Activated CD4-positive, alpha-beta T cell treated with anti-CD3 and anti-CD28 coated beads for 48 hours (primary cell): Measurements from ENCODE around the gene SERPINB7.
"Not testable (repeated sequence)": the region's sequence is repeated elsewhere in the genome, so short reads cannot be mapped to it uniquely, and the experiment has no call there.

Experiments used
- DNase-seq: peaks from one replicate; pipeline ENCODE4 v3.0.0-alpha.2; 2020

SERPINB7 gene

GRCh38 chr18:63775166-63775730 lies at the start of gene SERPINB7:
SERPINB7 (plus strand) TSS chr18:63775418; CDS start chr18:63782373, 6,955 bp downstream.
- no peak for DNase-seq

- DNase-seq: no peak
These were observed 49.3 kb upstream of the SERPINB7 start for GRCh38 chr18:63725682-63726480.

GRCh38 chr18:63730773-63731172 lies 44.4 kb upstream of the SERPINB7 start:
- DNase-seq: no peak

- no peak for DNase-seq
These were observed 44.0 kb upstream of the SERPINB7 start for GRCh38 chr18:63731215-63731614.

GRCh38 chr18:63736876-63737275 lies 38.3 kb upstream of the SERPINB7 start:
- DNase-seq: no peak

GRCh38 chr18:63741769-63742168 lies 33.4 kb upstream of the SERPINB7 start:
- DNase-seq: no peak

- no peak for DNase-seq
These were observed 28.2 kb upstream of the SERPINB7 start for GRCh38 chr18:63747006-63747405.

GRCh38 chr18:63749489-63749888 lies 25.7 kb upstream of the SERPINB7 start:
- DNase-seq: no peak

- DNase-seq: no peak
These were observed 22.6 kb upstream of the SERPINB7 start for GRCh38 chr18:63752636-63753035.

- no peak for DNase-seq
These were observed 21.5 kb upstream of the SERPINB7 start for GRCh38 chr18:63753676-63754075.

GRCh38 chr18:63757541-63757940 lies 17.7 kb upstream of the SERPINB7 start:
- DNase-seq: no peak

- no peak for DNase-seq
These were observed 16.5 kb upstream of the SERPINB7 start for GRCh38 chr18:63758615-63759240.

GRCh38 chr18:63759786-63760185 lies 15.4 kb upstream of the SERPINB7 start:
- not testable (repeated sequence) for DNase-seq

- DNase-seq: no peak
These were observed 12.7 kb upstream of the SERPINB7 start for GRCh38 chr18:63762518-63762917.

- DNase-seq: no peak
These were observed 11.2 kb upstream of the SERPINB7 start for GRCh38 chr18:63763831-63764600.

GRCh38 chr18:63765837-63766236 lies 9.4 kb upstream of the SERPINB7 start:
- DNase-seq: no peak

- DNase-seq: no peak
These were observed 1.7 kb upstream of the SERPINB7 start for GRCh38 chr18:63773551-63773950.

- DNase-seq: no peak
These were observed 707 bp upstream of the SERPINB7 start for GRCh38 chr18:63774511-63774910.

GRCh38 chr18:63779386-63779785 lies 4.2 kb downstream of the SERPINB7 start:
- no peak for DNase-seq

GRCh38 chr18:63783394-63783793 lies 8.2 kb downstream of the SERPINB7 start:
- peak; percentile 2 for DNase-seq

GRCh38 chr18:63784787-63785452 lies 9.7 kb downstream of the SERPINB7 start:
- no peak for DNase-seq

GRCh38 chr18:63787673-63788072 lies 12.5 kb downstream of the SERPINB7 start:
- no peak for DNase-seq
